Measurements from ENCODE around the gene FAM163A.
A peak's percentile ranks its signal among the peaks of the same experiment; 100 is the strongest.

Gene FAM163A

DNA sequence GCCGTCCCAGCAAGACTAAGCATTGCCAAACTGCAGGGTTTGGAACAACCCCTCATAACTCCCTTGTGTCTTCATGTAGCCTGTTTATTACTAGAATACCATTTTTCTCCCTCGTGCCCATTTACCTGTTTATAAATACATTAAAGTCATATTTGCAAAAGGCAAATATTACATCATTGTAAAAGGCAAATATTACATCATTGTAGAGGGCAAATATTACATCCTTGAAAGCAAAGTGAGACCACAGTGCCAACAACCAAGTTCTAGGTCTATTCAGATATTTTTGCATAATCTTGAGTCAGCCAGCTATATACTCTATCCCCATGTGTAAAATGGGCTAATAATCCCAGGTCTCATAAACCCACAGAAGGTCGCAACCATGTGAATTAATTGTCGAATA, 11.4 kb upstream of the FAM163A start:
- in situ Hi-C loops (cut with MboI; ENCODE audit: low sequenced_read_pairs, unreplicated experiment), result no loop called here
- no peak for DNase-seq (ENCODE audit: low spot score)
- TF ChIP-seq, protein P1, sequence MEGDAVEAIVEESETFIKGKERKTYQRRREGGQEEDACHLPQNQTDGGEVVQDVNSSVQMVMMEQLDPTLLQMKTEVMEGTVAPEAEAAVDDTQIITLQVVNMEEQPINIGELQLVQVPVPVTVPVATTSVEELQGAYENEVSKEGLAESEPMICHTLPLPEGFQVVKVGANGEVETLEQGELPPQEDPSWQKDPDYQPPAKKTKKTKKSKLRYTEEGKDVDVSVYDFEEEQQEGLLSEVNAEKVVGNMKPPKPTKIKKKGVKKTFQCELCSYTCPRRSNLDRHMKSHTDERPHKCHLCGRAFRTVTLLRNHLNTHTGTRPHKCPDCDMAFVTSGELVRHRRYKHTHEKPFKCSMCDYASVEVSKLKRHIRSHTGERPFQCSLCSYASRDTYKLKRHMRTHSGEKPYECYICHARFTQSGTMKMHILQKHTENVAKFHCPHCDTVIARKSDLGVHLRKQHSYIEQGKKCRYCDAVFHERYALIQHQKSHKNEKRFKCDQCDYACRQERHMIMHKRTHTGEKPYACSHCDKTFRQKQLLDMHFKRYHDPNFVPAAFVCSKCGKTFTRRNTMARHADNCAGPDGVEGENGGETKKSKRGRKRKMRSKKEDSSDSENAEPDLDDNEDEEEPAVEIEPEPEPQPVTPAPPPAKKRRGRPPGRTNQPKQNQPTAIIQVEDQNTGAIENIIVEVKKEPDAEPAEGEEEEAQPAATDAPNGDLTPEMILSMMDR (IDR thresholded peaks at IDR 0.05; ENCODE audit: borderline replicate concordance, control extremely low read depth, extremely low read depth, insufficient read depth, missing control alignments), result no peak

DNA sequence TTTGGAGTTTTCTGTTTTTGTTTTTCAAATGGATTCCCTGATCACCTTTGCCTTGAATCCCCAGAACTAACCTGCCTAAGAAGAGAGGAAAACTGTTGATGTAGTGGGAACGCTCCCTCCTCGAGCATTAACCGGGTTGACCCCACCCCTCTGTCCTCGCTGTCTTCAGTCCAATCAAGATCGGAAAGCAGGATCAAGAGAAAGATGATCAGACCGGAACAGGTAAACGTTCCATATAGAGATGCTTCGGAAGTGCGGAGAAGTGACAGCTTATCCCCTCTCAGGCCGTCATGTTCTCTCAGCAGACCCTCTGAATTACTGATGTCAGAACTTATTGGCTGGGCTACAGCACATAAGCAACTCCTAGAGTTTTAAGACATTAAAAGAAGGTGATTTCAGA, 800 bp upstream of the FAM163A start:
- DNase-seq (ENCODE audit: low spot score), result no peak
- TF ChIP-seq, protein P1 (IDR thresholded peaks at IDR 0.05; ENCODE audit: borderline replicate concordance, control extremely low read depth, extremely low read depth, insufficient read depth, missing control alignments), result no peak
- in situ Hi-C loops (cut with MboI; ENCODE audit: low sequenced_read_pairs, unreplicated experiment), result no loop called here

DNA sequence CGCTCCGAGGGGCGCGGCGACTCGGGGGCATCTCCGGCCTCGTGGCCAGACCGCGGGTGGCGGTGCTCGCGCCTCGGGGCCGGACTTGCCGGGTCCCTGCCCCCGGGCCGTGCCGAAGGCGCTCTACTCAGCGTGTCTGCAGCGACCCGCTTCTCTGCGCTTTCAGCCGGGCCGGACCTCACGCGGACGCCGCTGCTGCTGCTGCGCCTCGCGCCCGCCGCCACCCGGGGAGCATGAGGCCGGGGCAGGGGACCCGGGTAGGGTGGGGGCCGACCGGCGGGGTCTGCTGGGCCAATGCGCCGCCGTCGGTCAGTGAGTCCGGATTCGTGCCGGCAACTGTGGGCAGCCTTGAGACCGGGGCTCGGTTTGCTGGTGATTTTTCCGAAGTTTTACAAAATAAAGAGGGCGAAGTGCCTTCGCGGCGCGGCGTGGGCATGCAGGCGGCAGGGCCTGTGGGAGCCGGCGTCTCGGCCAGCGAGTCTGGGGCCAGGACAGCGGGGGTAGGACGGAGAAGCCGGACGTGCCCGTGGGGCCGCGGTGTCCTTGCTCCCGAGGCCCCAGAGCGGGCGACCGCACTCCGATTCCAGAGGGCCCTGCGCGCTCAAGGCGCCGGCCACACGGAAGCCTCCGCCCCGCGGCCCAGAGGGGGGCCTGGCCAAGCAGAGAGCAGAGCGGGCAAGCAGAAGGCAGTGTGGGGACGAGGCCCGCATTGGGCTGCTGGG, 749 bp downstream of the FAM163A start:
- in situ Hi-C loops (cut with MboI; ENCODE audit: low sequenced_read_pairs, unreplicated experiment), result no loop called here
- peak; percentile 30 for DNase-seq (ENCODE audit: low spot score)

DNA sequence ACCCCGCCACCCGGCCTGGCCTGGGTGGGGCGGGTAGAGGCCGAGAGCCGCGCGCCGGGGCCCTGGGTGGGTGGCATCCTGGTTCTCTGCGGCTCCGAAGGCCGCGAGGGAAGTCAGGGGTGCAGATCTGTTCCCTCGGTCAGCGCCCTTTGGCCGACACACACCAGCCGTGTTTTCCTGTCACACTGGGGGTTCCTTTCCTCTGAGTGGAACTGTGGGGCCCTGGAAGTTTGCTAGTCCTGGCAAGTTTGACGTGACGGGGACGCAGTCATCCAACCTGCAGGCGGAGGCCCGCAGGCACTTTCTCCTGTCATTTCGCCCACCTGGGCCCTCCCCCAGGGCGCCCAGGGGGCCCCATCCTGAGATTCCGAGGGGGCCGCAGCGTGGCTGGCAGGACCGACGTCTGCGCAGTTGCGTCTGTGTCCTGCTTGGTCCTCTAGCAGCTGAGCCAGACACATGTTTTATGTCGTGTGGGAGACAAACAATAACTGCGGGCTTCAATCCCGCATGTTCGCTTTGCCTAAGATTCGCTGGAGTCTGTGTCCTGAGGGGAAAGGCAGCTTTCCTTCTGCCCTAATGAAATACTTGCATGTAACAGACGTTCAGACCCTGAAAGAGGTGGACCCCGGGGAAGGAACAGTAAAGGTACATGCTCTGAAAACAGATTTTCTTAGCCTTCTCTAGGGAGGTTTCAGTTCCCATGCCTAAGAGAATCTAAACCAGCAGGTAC, 1.5 kb downstream of the FAM163A start:
- no peak for DNase-seq (ENCODE audit: low spot score)
- TF ChIP-seq, protein P1 (IDR thresholded peaks at IDR 0.05; ENCODE audit: borderline replicate concordance, control extremely low read depth, extremely low read depth, insufficient read depth, missing control alignments), result no peak
- in situ Hi-C loops (cut with MboI; ENCODE audit: low sequenced_read_pairs, unreplicated experiment), result no loop called here

More for the DNA sequence above, 749 bp downstream of the FAM163A start:
- TF ChIP-seq, protein P1 (IDR thresholded peaks at IDR 0.05; ENCODE audit: borderline replicate concordance, control extremely low read depth, extremely low read depth, insufficient read depth, missing control alignments), result no peak

DNA sequence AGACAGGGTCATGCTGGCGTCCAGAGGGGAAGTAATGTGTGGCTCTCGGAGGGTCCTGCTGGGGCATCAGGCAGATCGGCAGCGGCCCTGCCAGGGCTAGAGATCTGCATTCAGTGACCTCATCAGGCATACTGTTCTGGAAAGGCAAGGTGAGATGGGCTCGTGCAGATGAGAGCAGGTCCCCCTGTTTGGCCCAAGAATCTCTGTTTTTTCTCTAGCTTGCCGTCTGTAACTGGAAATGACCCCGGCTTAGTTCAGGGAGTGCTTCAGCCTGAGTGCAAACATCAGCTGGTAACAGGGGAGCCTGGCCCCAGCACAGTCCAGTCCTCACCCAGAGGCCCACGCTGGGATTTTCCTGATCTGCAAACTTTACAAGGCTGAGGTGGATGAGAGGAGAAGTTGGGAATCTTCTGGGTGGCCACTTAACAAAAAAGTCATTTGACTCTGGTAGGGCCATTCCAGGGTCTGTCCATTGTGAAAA, 2.1 kb downstream of the FAM163A start:
- DNase-seq (ENCODE audit: low spot score), result no peak
- TF ChIP-seq, protein P1 (IDR thresholded peaks at IDR 0.05; ENCODE audit: borderline replicate concordance, control extremely low read depth, extremely low read depth, insufficient read depth, missing control alignments), result no peak
- in situ Hi-C loops (cut with MboI; ENCODE audit: low sequenced_read_pairs, unreplicated experiment), result no loop called here

DNA sequence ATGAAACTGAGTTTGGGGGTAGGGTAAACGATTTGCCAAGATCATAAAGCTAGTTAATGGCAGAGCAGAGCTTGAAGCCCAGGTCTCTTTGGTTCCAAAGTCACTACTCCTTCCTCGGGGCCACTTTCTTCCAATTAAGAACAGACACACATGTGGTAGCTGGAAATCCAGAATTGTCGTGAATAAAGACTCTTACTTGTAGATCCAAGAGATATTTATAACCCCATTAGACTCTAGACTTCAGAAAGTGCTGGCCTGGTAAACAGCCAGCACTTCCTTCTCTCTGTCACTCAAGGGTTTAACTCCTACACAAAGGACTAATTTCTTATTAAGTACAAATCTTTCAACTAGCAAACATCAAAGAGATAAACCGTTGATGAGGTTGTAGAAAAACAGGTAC, 2.7 kb downstream of the FAM163A start:
- in situ Hi-C loops (cut with MboI; ENCODE audit: low sequenced_read_pairs, unreplicated experiment), result no loop called here

More for the DNA sequence above, 2.7 kb downstream of the FAM163A start:
- no peak for DNase-seq (ENCODE audit: low spot score)
- TF ChIP-seq, protein P1 (IDR thresholded peaks at IDR 0.05; ENCODE audit: borderline replicate concordance, control extremely low read depth, extremely low read depth, insufficient read depth, missing control alignments), result no peak

Measured in GM13976 (cell line).